ENCODE measurements around the gene MCAM.

The MCAM gene

DNA sequence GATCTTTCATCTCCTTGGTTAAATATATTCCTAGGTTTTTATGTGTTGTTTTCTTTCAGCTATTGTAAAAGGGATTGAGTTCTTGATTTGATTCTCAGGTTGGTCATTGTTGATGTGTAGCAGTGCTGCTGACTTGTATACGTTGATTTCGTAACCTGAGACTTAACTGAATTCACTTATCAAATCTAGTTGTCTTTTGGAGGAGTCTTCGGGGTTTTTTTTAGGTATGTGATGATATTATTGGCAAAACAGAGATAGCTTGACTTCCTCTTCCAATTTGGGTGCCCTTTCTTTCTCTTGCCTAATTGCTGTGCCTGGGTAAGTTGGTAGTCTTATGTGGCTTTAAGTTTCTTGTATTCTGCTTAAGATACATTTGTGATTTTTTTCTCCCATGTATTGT is 57.9 kb downstream of the MCAM start:
- DNase-seq, result peak; percentile 24

Data from inflammatory macrophage treated with lipopolysaccharide for 4 hours (primary cell).